Measurements from ENCODE around the gene ARV1. TPM values are rescaled to one million over a fixed set of nuclear protein-coding genes. Genes with fewer than 3 reads are reported as not detected.

ARV1 gene
- total RNA-seq, 2 donors from 2014 or later = 12.2 to 15.6 TPM

DNA sequence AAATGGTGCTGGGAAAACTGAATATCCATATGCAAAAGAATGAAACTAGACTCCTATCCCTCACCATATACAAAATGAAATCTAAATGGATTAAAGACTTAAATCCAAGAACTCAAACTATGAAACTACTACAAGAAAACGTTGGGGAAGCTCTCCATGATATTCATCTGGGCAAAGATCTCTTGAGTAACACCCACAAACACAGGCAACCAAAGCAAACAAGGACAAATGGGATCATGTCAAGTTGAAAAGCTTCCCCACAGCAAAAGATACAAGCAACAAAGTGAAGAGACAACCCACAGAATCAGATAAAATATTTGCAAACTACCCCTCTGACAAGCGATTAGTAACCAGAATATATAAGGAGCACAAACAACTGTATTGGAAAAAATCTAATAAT lies 14.0 kb upstream of the ARV1 start:
- ATAC-seq = no peak
- Mint-ChIP-seq H3K27ac (no peak overlapping the region), H3K36me3 (peaks cover under 1% of the 10 kb centered on the region), H3K4me1 (ENCODE audit: low read depth in 2 of 2) (peaks cover 29 to 36% of the 10 kb centered on the region in 2 donors), H3K27me3 (no peaks in the 10 kb centered on the region), H3K4me3 (no peak overlapping the region), H3K9me3 (no peaks in the 10 kb centered on the region)
- DNase-seq (ENCODE audit: low spot score) = no peak

DNA sequence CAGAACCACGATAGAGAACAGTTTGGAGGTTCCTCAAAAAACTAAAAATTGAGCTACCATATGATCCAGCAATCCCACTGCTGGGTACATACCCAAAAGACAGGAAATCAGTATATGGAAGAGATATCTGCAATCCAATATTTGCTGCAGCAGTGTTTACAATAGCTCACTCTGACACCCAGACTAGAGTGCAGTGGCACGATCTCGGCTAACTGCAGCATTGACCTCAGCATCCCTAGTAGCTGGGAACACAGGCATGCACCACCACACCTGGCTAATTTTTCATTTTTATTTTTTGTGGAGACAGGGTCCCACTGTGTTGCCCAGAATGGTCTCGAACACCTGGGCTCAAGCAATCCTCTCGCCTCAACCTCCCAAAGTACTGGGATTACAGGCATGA lies 13.4 kb upstream of the ARV1 start:
- DNase-seq (ENCODE audit: low spot score) (no peak), ATAC-seq (no peak)
- H3K9me3 Mint-ChIP-seq = no peaks in the 10 kb centered on the region
- no peaks in the 10 kb centered on the region for H3K27me3 Mint-ChIP-seq
- no peak overlapping the region for H3K4me3 Mint-ChIP-seq
- H3K4me1 Mint-ChIP-seq (ENCODE audit: low read depth in 2 of 2) = peaks cover 36 to 41% of the 10 kb centered on the region in 2 donors
- no peaks in the 10 kb centered on the region for H3K36me3 Mint-ChIP-seq
- no peak overlapping the region for H3K27ac Mint-ChIP-seq

DNA sequence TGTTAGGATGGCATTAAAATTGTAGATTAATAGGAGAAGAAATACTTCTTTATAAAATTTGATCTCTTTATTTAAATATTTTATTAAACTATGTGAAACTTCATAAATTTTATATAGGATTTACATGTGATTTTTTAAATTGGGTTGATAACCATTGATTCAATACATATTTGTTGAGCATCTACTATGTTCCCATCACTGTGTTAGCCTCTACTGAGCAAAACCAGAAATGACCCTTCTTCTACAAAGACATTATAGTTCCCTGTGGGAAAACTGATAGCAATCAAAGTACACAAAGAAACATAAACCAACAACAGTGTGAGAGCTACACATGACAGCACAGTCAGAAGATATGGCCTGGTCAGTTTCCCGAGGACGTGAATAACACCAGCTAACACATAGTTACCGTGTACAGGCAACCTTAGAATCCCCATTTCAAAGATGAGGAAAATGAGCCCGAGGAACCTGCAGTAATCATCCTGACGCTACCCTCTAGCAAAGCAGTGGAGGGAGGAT lies 12.5 kb upstream of the ARV1 start:
- Mint-ChIP-seq H3K4me3 (no peak overlapping the region), H3K36me3 (no peaks in the 10 kb centered on the region), H3K9me3 (no peaks in the 10 kb centered on the region), H3K27ac (no peak overlapping the region), H3K4me1 (ENCODE audit: low read depth in 2 of 2) (peaks cover 36 to 41% of the 10 kb centered on the region in 2 donors), H3K27me3 (no peaks in the 10 kb centered on the region)
- ATAC-seq = no peak
- no peak for DNase-seq (ENCODE audit: low spot score)

DNA sequence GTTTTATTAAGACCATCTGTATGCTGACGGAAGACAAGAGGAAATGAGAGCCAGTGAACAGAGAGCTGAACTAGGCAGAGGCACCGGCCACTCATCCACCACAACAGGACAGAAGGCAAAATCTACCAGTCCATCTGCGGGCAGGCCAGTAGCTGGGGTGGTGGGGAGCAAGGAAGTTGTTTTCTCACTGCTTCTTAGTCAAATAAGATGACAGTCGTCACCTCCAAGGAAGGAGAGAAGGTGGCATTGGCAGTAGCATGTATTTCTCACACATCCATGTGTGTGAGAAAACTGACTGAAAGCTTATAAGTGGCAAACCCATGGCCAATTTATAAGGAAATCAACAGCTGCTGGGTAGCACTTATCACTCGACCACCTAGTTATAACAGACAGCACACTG lies 8.5 kb upstream of the ARV1 start:
- H3K4me3 Mint-ChIP-seq = peak overlapping the region; percentile 57
- H3K36me3 Mint-ChIP-seq = no peaks in the 10 kb centered on the region
- no peaks in the 10 kb centered on the region for H3K9me3 Mint-ChIP-seq
- H3K4me1 Mint-ChIP-seq (ENCODE audit: low read depth in 2 of 2) = peaks cover 43 to 50% of the 10 kb centered on the region in 2 donors
- H3K27ac Mint-ChIP-seq = peak overlapping the region; percentile 83 to 90
- H3K27me3 Mint-ChIP-seq = no peaks in the 10 kb centered on the region
- DNase-seq (ENCODE audit: low spot score) = peak; percentile 64
- ATAC-seq = peak; percentile 62 to 65

DNA sequence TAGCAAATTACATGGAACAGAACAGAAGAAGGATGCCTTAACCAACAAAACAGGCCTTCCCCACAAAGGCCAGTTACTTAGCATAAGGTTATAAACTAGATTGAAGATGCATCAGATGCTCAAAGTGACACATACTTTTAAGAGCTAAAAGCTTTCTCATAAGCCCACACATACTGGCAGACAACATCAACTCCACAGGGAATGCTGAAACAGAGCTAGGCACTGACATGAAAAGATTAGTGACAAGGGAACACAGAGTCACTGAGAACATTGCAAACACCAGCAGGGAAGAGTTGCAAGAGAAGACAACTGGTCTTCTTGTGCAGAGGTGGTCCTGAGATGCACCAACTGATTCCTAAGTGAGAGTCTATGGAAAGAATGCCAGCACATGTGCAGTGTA lies 7.1 kb upstream of the ARV1 start:
- H3K4me1 Mint-ChIP-seq (ENCODE audit: low read depth in 2 of 2) = peaks cover 52 to 62% of the 10 kb centered on the region in 2 donors
- peak overlapping the region; percentile 73 for H3K4me3 Mint-ChIP-seq
- H3K36me3 Mint-ChIP-seq = peaks cover 4% of the 10 kb centered on the region
- H3K9me3 Mint-ChIP-seq = no peaks in the 10 kb centered on the region
- DNase-seq (ENCODE audit: low spot score) (no peak), ATAC-seq (no peak)
- H3K27me3 Mint-ChIP-seq = no peaks in the 10 kb centered on the region
- H3K27ac Mint-ChIP-seq = peak overlapping the region; percentile 91 to 96

DNA sequence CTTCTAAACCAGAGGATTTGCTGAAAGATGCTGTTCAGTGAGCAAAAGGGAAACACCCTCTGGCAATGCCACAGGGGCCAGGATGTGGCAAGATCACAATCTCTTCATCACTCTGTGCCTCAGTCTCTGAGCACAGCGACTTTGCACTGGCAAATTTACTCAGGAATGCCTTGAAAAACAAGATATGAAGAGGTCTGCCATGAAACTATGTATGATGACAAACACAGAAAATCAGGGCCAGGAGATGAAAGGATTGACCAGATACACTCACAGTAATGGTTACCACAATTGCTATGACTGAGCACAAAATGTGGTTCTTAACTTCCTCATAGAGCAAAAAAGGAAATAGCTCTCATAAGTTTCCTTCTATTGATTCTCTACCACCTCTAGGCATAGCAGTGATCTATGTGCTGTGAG lies 6.0 kb upstream of the ARV1 start:
- Mint-ChIP-seq H3K36me3 (peaks cover 9% of the 10 kb centered on the region), H3K27ac (peak overlapping the region; percentile 91 to 96), H3K4me1 (ENCODE audit: low read depth in 2 of 2) (peaks cover 58 to 72% of the 10 kb centered on the region in 2 donors), H3K9me3 (no peaks in the 10 kb centered on the region), H3K4me3 (peak overlapping the region; percentile 73), H3K27me3 (no peaks in the 10 kb centered on the region)
- ATAC-seq (peak; percentile 82 to 84), DNase-seq (ENCODE audit: low spot score) (peak; percentile 73)

DNA sequence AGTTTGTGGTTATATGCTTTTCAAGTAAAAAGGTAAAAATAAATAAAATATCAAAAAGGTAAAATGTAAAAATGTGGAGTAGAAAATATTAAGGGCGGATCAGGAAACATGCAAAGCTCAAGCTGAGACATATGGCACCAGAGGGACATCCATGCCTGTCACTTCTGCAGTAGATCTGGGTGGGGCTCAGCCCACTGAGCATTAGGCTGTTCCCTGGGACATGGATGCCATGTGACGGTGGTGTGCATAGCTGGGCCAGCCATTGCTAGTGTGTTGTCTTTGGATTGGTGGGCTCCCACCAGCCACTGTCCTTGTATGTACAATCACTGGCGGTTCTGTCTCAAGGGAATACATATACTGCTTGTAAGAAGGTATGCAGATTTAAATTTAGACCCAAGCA lies 3.3 kb upstream of the ARV1 start:
- Mint-ChIP-seq H3K4me1 (ENCODE audit: low read depth in 2 of 2) (peaks cover 55% of the 10 kb centered on the region in 2 donors), H3K27ac (peak overlapping the region; percentile 92), H3K36me3 (peaks cover 15% of the 10 kb centered on the region), H3K27me3 (no peaks in the 10 kb centered on the region), H3K4me3 (peak overlapping the region; percentile 38), H3K9me3 (no peaks in the 10 kb centered on the region)
- ATAC-seq = no peak
- no peak for DNase-seq (ENCODE audit: low spot score)

DNA sequence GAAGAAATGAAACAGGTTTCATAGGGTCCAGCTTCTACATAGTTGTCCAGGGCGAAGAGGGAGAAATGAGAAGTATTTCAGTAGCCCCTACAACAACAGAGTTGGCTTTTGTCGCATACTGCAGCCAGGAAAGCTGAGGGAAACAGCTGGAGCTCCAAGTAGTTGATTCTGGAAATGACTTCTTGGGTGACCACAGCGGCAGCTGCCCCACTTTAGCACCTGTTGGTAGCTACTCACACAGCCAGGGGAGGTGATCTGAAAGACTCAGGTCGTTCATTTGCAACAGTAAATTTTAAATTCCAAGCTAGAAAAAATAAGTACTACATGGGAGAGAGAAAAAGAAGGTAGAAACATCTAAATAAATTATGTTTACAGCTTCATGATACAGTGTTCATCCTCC lies 2.5 kb upstream of the ARV1 start:
- DNase-seq (ENCODE audit: low spot score) = no peak
- Mint-ChIP-seq H3K36me3 (peaks cover 15% of the 10 kb centered on the region), H3K9me3 (no peaks in the 10 kb centered on the region), H3K27ac (peak overlapping the region; percentile 92), H3K4me1 (ENCODE audit: low read depth in 2 of 2) (peaks cover 52% of the 10 kb centered on the region in 2 donors), H3K4me3 (peak overlapping the region; percentile 94), H3K27me3 (no peaks in the 10 kb centered on the region)
- ATAC-seq = no peak

DNA sequence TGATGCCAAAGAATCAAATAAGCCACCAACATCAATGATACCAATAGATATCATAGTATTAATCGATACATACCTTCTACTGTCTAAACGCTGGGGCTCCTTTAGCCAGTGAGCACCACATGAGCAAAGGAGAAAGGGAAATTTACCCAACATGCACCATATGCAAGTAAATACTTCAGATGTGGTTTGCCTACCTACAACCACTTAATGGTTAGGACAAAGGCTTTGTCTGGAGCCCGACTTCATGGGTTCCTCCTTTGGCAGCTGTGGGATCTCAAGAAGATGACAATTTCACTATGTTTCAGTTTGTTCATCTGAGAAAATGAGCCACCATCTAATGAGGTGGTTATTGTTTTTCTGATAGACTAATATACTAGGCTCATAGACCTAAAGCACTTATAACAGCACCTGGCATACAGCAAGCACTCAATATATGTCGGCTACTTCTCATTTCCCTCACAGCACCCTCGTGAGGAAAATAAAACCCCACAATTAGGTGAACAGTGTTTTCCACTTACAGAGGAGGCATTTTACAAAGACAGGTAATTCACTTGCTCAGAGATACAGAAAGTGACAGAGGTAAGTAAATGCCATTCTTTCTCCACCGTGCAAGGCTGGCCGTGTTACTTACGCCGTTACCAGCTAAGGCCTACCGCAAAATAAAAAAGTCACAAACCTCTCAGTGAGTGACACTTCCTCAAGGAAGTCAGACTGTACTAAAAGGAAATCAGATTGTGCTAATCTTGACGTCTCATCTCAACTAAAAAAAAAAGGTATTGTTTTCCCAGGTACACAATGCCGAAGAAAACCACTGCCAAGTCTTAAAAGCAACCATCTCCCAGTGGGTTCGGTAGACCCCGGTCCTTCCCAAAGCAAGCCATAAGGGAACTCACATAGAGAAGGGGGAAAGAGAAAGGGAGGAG lies 1.8 kb upstream of the ARV1 start:
- Mint-ChIP-seq H3K4me3 (peak overlapping the region; percentile 94), H3K27me3 (no peaks in the 10 kb centered on the region), H3K9me3 (no peaks in the 10 kb centered on the region), H3K4me1 (ENCODE audit: low read depth in 2 of 2) (peaks cover 44 to 45% of the 10 kb centered on the region in 2 donors), H3K36me3 (peaks cover 15% of the 10 kb centered on the region), H3K27ac (peak overlapping the region; percentile 92)
- DNase-seq (ENCODE audit: low spot score) (peak; percentile 63), ATAC-seq (peak in 1 of 2 donors; percentile 14)

DNA sequence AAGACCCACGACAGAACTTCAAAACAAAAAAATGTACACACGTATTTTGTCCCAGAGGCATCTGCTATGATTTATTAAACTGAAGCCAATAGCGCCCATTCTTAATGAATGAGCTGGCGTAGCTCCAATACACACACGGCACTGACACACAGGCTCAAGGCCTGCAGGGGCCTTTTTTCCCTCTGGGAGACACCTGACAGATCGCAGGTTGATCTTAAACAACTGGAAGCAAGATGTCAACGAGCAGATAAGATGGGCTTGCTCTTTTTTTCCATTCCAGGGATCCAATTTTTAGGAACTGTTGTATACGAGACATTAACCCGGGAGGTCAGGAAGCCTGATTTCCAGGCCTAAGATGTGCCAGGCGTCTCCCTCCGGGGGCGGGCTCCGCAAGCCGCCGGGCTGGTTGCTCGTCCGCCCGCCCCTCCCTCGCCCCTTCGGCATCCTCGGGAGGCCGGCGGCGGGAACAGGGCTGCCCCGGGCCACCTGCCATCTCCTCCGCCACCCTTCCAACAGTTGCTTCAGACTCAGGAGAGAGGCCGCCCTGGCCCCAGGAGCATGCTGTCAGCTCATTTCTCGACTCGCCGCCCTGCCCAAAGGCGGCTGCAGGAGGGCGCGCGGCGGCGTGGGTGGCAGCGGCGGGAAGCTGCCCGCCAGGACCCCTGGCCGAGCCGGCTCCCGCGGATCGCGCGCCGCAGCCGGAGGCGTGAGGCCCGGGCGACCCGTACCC lies 968 bp upstream of the ARV1 start:
- Mint-ChIP-seq H3K4me3 (peak overlapping the region; percentile 94), H3K4me1 (ENCODE audit: low read depth in 2 of 2) (peaks cover 36 to 38% of the 10 kb centered on the region in 2 donors), H3K27ac (peak overlapping the region; percentile 92), H3K27me3 (no peaks in the 10 kb centered on the region), H3K36me3 (peaks cover 15% of the 10 kb centered on the region), H3K9me3 (no peaks in the 10 kb centered on the region)
- peak; percentile 0 to 5 for ATAC-seq
- no peak for DNase-seq (ENCODE audit: low spot score)

DNA sequence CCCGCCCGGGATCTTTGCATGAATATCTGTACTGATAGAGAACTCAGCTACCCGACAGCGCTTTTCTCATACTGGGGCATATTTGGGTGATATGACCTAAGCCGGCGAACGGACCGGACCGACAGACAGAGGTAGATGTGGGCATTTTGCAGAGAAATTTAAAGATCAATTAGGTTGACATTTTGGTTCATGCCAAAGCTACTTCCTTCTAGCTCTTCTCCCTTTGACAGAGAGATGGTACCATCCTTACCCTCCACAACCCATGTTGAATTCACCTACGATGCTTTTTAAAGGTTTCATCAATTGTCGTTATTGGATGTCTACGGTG lies 459 bp downstream of the ARV1 start:
- DNase-seq (ENCODE audit: low spot score) = no peak
- H3K4me3 Mint-ChIP-seq = no peak overlapping the region
- peaks cover 27 to 31% of the 10 kb centered on the region in 2 donors for H3K4me1 Mint-ChIP-seq (ENCODE audit: low read depth in 2 of 2)
- no peaks in the 10 kb centered on the region for H3K9me3 Mint-ChIP-seq
- H3K36me3 Mint-ChIP-seq = peaks cover 15% of the 10 kb centered on the region
- ATAC-seq = no peak
- H3K27ac Mint-ChIP-seq = no peak overlapping the region
- no peaks in the 10 kb centered on the region for H3K27me3 Mint-ChIP-seq

DNA sequence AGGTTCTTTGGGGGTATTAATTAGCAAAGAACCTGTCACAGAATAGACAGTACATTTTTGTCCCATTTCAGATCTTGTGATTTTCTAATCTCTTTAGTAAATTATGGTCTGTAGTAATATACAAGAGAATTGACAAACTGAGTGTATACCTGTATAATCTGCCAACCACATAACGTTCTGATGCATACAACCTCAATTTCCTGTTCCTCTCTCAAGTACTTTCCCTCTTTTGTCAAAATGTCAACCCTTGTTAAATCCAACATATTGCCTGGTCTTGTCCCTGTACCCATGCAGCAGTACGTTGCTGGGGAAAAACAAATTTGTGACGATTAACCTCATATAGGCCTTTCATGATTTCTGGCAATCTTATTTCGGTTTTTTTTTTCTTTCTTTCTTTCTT lies 1.1 kb downstream of the ARV1 start:
- ATAC-seq (no peak), DNase-seq (ENCODE audit: low spot score) (no peak)
- H3K27me3 Mint-ChIP-seq = no peaks in the 10 kb centered on the region
- H3K4me1 Mint-ChIP-seq (ENCODE audit: low read depth in 2 of 2) = peaks cover 22 to 31% of the 10 kb centered on the region in 2 donors
- no peaks in the 10 kb centered on the region for H3K9me3 Mint-ChIP-seq
- no peak overlapping the region for H3K27ac Mint-ChIP-seq
- H3K4me3 Mint-ChIP-seq = no peak overlapping the region
- peaks cover 15% of the 10 kb centered on the region for H3K36me3 Mint-ChIP-seq

DNA sequence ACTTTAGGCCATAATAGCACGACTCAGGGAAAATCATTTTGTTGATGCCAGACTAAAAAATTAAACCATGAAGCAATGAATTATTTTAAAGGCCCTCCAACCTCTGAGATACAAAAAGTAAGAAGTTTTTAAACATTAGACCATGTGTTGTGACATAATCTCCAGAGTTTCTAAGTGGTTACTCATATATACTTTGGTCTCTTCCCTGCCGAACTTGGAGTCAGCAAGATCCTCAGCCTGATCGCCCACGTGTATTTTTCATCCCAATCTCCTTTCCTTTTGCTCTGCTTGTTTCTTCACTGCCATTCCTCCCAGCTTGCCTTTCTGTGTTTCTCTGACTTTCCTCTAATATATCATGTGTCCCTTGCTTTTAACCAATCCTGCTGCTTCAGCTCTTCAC lies 3.8 kb downstream of the ARV1 start:
- Mint-ChIP-seq H3K4me1 (ENCODE audit: low read depth in 2 of 2) (peaks cover under 1 to 15% of the 10 kb centered on the region in 2 donors), H3K36me3 (peaks cover 11% of the 10 kb centered on the region), H3K27me3 (no peaks in the 10 kb centered on the region), H3K27ac (no peak overlapping the region), H3K9me3 (no peaks in the 10 kb centered on the region), H3K4me3 (no peak overlapping the region)
- DNase-seq (ENCODE audit: low spot score) (no peak), ATAC-seq (no peak)

DNA sequence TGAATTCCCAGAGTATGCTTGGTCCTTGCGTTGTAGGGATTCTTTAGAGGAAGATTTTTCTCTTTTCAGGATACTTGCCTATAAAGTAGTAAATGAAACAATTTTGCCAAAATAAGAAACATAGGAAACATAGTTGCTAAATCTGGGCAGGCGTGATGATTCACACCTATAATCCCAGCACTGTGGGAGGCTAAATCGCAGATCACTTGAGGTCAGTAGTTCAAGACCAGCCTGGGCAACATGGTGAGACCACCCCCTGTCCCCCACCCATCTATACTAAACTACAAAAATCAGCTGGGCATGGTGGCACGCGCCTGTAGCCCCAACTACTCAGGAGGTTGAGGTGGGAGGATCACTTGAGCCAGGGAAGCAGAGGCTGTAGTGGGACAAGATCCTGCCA lies 4.9 kb downstream of the ARV1 start:
- H3K27me3 Mint-ChIP-seq = no peaks in the 10 kb centered on the region
- peaks cover 10% of the 10 kb centered on the region for H3K36me3 Mint-ChIP-seq
- H3K4me3 Mint-ChIP-seq = no peak overlapping the region
- no peak for DNase-seq (ENCODE audit: low spot score)
- no peak overlapping the region for H3K27ac Mint-ChIP-seq
- peaks cover 0 to 14% of the 10 kb centered on the region in 2 donors for H3K4me1 Mint-ChIP-seq (ENCODE audit: low read depth in 2 of 2)
- H3K9me3 Mint-ChIP-seq = no peaks in the 10 kb centered on the region
- ATAC-seq = no peak

Measured in natural killer cell treated with Interleukin-12 subunit alpha and Interleukin-12 subunit beta and Interleukin-15 and Interleukin-18, amount 100 ng/mL, for 72 hours (primary cell).